DMS53 (cell line): ENCODE measurements around the gene XRCC4.

Experiments
- DNase-seq: peaks from one replicate; lab custom pipeline; 2025; lab: John Stamatoyannopoulos, UW

XRCC4 gene

GRCh38 chr5:83071286-83072051 lies 5.9 kb upstream of the XRCC4 start:
- DNase-seq = no peak

DNA sequence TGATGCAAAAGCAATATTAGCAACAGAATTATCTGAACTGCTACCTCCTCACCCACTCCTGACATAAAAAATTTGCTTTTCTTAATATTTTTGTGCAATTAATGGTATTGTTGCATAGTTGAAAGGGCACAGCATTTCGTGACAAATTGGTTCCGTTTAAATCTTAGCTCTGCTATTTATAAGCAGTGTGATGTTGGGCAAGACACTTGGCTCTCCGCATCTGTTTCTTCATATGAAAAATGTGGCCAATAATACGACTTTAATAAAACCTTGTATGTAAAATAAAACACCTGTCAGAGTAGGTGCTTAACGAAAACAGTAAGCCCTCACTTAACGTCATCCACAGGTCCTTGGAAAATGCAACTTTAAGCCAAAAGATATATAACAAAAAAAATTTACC lies 4.4 kb upstream of the XRCC4 start:
- no peak for DNase-seq

DNA sequence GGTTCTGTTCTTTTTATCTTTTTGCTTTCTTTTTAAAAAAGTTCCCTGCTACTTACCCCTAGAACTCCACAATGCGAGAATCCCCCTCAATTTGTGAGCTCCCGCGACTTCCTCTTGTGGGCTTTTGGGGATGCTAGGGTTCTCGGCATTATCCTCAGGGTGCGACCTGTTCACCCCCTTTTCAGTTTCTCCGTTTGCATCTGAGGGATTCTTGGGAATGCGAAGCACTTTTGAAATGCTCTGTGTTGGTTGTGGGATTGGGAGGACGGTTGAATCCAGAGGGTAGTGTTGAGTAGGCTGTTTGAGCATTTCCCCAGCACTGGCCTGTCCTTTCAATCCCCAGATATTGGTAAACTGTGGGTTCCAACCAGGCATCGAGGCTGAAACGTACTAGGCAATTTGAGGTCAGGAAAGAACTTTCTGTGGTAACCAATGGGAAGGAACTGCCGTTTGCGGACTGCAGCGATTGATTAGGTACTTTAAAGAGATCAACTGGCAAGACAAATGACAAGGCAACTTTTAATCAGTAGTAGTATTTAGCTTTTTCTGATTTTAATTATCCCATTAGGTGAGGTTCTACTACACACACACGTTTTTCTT lies 415 bp downstream of the XRCC4 start:
- DNase-seq = peak; percentile 58

DNA sequence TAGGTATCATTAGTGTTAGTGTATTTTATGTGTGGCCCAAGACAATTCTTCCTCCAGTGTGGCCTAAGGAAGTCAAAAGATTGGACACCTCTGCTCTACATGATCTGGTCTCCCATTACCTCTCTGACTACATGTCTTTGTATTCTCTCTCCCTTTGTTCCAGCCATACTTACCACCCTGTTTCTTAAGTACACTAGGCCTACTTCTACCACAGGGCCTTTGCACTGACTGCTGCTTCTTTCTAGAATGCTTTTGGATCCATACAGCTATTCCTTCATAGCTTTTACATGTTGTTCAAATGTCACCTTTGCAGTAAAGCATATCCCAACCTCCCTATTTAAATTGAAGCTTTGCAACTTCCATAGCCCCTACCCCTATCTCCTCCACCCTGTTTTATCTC lies 5.4 kb downstream of the XRCC4 start:
- DNase-seq = no peak

DNA sequence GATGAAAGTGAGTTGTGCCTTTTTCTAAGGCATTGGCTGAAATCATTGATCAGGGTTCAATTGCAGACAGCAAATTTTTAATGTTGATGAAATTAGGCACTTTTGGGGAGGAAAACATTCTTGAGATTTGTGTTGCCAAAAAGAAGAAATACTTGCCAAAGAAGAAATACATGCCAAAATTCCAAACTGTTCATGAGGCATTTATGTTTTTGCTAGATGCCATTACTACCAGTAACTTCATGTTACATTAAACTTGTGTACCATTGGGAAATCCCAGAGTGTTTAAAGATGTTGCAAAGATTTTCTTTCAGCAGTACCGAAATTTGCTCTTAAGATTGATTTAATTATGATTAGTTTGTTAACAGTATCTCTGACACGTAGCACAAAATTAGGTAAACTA lies 7.0 kb downstream of the XRCC4 start:
- no peak for DNase-seq

DNA sequence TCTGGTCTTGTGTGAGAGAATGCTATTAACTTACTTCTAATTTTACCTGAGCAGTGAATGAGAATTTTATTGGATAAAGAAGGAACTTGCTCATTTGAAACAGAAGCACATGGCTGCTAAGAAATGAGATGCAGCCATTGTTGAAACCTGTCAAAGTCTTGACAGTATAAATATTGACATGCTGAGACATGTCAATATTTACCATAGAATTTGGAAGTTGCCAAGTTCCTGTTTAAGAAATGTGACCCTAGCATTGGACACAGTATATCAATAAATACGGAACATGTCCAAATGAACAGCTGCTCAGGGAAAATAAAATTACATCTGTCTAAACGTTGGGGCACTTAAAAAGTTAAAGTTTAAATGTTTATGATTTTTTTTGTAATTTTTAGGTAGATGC lies 7.8 kb downstream of the XRCC4 start:
- DNase-seq = peak; percentile 77

DNA sequence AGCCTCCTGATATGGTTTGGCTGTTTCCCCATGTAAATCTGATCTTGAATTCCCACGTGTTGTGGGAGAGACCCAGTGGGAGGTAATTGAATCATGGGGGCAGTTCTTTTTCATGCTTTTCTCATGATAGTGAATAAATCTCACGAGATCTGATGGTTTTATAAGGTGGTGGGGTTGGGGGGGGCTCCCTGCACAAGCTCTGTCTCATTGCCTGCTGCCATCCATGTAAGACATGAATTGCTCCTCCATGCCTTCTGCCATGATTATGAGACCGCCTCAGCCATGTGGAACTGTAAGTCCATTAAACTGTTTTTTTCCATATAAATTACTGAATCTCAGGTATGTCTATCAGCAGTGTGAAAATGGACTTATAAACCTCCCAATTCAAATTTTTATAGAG lies 12.8 kb downstream of the XRCC4 start:
- no peak for DNase-seq

DNA sequence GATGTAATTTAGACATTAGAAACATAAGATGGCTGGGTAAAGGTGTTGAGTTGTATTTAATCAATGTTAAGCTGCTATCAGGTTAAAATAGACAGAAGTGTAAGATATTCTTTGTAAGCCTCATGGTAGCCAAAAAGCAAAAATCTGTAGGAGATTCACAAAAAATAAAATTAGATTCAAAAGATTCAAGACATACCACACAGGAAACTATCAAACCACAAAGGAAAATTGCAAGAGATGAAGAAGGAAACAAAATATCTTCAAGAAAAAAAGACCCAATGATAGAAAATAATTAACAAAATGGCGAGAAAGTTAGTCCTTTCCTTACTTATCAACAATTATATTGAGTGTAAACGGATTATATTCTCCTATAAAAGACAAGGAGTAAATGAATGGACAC lies 15.3 kb downstream of the XRCC4 start:
- DNase-seq = no peak

DNA sequence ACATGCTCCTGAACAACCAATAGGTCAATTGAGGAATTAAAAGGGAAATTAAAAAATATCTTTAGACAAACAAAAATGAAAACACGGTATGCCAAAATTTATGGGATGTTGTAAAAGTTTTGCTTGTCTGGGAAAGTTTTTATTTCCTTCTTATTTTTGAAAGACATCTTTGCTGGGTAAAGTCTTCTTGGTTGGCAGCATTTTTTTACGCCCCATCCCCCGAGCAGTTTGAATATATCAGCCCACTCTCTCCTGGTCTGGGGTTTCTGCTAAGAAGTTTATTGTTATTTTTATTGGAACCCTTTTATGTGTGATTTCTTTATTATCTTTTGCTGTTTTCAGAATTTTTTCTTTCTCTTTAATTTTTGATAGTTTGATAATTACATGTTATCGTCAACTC lies 16.3 kb downstream of the XRCC4 start:
- no peak for DNase-seq

- no peak for DNase-seq
Observed at GRCh38 chr5:83095163-83095956, 18.0 kb downstream of the XRCC4 start.

GRCh38 chr5:83095957-83096539 lies 18.7 kb downstream of the XRCC4 start:
- peak; percentile 30 for DNase-seq

- no peak for DNase-seq
Observed at GRCh38 chr5:83096660-83097339, 19.5 kb downstream of the XRCC4 start.

DNA sequence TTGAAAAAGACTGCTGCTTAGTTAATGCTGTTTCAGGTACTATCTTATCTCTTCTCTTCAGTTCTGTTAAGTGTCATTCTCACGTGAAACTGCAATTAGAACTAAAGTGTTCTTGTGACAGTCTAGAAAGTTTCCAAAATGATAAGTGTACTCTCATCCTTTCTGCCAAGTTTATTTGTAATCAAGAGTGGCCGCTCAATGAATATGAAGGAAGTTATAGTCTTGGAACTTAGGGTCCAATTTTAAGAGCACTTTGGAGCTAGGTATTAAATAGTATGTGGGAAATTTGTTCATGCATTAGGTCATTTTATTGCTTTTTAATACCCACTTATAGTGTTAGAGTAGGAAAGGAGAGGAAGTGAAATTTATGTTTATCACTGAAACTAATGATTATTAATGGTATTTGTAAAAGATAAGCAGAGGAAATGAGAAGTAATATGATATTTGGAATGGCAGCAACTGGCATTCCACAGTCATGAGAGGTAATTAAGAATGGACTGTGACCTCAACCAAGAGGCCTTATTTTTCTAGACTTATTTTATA lies 20.4 kb downstream of the XRCC4 start:
- no peak for DNase-seq

GRCh38 chr5:83099001-83099400 lies 21.7 kb downstream of the XRCC4 start:
- DNase-seq = no peak

- no peak for DNase-seq
Observed at GRCh38 chr5:83099445-83099844, 22.1 kb downstream of the XRCC4 start.

GRCh38 chr5:83101514-83101913 lies 24.2 kb downstream of the XRCC4 start:
- DNase-seq = no peak

DNA sequence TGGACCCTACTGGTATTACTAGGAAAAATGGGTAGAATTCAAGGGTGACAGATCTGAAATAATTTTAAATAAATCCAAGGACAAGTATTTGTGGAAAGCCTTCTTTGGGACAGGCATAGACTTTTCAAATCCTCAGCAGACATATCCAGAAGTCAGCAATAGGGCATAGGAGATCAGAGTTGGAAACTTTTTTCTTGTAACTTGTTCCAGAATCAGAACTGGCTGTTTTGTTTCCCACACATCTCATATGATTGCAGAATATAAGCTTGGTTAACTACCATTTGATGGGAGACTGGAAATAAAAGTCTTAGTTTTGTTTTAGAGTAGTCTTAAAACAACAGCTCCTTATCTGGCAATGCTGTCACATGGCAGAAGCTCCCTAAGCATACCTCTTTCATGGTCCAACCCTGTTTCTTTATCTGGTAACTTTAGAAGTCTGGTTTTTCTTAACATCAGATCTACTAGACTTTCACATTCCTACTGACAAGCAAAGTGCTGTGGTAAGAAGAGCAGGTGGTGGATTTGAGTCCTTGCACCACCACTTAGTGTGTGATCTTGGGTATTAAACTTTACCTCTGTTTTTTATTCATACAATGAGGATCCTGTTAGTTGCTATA lies 25.1 kb downstream of the XRCC4 start:
- no peak for DNase-seq

GRCh38 chr5:83104021-83104420 lies 26.7 kb downstream of the XRCC4 start:
- no peak for DNase-seq

GRCh38 chr5:83107692-83108420 lies 30.5 kb downstream of the XRCC4 start:
- no peak for DNase-seq

- DNase-seq = no peak
Observed at GRCh38 chr5:83109380-83109779, 32.0 kb downstream of the XRCC4 start.

GRCh38 chr5:83115816-83116215 lies 38.5 kb downstream of the XRCC4 start:
- no peak for DNase-seq
